Measurements from ENCODE around the gene DCAKD.

DCAKD gene

DNA sequence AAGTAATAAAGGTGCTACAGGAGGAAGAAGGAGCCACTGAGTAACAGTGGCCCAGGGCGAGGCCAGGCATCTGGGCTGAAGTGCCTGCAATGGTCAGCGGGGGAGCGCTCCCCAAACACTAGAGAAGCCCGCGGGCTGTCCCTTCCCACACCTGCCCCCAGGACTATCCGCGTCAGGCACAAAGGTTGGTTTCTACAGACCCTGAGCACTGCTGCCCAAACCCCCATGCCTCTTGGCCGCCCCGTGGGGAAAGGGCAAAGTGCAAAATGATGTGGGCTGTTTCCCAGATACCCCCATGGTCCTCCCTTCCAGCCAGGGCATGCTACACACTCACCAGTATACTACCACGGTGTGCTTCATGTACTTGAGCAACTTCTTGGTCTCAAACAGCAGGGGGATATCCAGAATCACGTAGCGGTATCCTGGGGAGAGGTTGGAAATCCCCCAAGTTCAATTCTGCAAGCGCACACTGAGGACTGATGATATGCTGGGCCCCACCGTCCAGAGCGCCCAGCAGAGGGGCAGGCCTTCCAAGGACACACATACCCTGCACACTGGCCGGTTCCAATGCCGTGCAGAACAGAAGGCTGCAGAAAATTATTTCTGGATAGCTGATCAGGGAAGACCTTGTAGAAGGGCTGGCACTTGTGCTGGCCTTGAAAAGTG is 21.5 kb downstream of the DCAKD start:
- no peak for DNase-seq

- no peak for DNase-seq
These were observed 22.3 kb downstream of the DCAKD start for GRCh38 chr17:45029096-45029495.

- DNase-seq: no peak
These were observed 28.6 kb downstream of the DCAKD start for GRCh38 chr17:45022655-45023339.

- no peak for DNase-seq
These were observed 29.2 kb downstream of the DCAKD start for GRCh38 chr17:45022288-45022648.

GRCh38 chr17:45021607-45022287 is 29.7 kb downstream of the DCAKD start:
- DNase-seq: peak; percentile 41

- no peak for DNase-seq
These were observed 30.9 kb downstream of the DCAKD start for GRCh38 chr17:45020354-45021138.

DNA sequence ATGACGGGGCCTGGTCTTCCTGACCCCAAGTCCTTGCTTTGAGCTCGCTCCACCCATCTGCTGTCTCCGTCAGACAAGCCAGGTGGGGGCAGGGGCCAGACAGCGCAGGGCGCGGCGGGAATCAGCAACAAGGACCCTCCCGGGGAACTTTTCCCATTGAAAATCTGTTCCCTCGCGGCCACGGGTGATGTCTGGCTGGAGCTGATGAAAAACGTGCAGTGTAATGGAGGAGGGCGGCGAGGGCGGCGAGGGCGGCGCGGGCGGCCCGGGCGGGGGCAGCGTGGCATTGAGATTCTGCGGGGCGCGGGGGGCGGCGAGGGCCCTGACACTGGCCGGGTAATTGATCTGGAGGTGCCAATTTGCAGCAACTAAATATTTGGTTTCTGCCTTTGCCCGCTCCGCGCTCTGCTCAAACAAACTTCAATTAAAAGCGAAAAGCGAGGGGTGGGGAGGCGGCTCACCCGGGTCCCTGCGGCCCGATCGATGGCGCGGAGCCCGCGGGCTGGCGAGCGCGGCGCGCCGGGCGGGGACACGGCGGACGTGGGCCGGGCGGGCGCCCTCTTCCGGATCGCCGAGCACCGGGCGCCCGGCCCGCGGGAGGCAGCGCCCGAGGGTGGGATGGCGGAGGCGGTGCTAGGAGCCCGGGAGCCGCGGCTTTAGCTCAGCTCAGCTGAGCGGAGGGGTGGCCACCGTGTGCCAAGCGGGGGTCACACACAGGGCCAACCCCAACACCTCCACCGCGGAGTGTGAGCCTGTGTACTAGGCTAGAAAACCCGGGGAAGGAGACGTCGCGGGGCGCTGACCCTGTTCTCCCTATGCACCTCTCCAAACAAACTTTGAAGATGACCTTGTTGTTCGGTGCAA is 32.4 kb downstream of the DCAKD start:
- DNase-seq: no peak

DNA sequence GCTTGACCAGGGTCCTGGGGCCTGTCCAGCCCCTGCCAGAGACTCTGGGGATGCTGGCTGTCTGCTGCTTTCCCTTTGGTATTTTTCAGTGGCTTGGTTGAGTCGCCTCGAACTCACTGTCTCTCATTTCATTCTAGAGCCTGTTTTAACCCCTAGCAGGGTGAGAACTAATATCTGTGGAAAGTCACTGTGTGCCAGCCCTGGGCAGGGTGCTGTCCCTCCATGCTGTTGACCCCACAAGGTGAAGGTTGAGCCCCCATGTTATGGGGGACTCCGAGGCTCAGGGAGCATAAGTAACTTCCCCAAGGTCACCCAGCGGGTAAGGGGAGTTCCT is 33.0 kb downstream of the DCAKD start:
- no peak for DNase-seq

GRCh38 chr17:45016823-45017222 is 34.6 kb downstream of the DCAKD start:
- DNase-seq: peak; percentile 23

GRCh38 chr17:45016237-45016636 is 35.2 kb downstream of the DCAKD start:
- DNase-seq: no peak

DNA sequence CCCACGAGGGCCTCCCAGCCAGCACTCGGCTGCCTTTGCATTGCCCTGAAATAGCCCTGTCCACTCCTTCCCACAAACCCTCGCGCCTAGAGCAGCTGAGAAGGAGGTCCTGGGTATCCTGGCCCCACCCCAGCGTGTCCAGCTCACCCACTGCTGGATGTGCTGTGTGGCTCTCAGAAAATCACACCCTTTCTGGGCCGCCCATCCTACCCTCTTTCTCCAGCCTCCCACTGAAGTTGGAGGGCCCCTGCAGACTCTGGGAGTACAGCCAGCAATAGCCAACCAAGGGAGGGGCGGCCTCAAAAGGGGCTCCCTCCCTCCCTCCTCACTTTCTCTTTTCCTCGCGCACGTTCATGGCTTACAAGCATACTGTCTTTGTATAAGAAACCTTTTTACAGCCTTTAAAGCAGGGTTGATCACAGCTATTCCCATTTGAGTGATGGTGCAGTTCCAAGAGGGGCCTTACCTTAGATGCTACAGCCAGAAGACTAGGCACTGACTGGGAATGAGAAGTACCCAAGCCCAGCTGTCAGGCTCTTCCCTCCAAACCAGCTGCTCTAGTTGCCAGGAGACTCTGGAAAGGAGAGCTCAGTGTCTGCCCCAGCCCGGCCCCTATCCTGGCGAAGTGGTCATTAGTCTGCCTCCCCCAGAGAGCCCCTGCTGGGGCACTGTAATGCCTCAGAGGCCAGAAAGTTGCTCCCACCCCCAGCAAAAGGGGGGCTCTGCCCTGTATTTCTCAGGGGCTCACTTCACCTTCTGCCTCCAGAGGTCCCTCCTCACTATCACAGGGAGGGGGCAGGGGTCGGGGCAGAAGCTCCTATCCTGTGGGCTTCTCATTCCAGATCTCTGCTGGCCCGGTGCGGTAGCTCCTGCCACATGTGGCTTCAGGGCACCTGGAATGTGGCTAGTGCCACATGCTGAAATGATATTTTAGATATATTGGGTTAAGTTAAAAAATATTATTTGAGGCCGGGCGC is 38.1 kb downstream of the DCAKD start:
- DNase-seq: no peak

GRCh38 chr17:45011767-45012166 is 39.7 kb downstream of the DCAKD start:
- DNase-seq: no peak

- no peak for DNase-seq
These were observed 41.6 kb downstream of the DCAKD start for GRCh38 chr17:45009676-45010467.

GRCh38 chr17:45008216-45008615 is 43.2 kb downstream of the DCAKD start:
- DNase-seq: peak; percentile 1

- DNase-seq: no peak
These were observed 44.4 kb downstream of the DCAKD start for GRCh38 chr17:45006927-45007461.

- DNase-seq: no peak
These were observed 45.7 kb downstream of the DCAKD start for GRCh38 chr17:45005700-45006099.

DNA sequence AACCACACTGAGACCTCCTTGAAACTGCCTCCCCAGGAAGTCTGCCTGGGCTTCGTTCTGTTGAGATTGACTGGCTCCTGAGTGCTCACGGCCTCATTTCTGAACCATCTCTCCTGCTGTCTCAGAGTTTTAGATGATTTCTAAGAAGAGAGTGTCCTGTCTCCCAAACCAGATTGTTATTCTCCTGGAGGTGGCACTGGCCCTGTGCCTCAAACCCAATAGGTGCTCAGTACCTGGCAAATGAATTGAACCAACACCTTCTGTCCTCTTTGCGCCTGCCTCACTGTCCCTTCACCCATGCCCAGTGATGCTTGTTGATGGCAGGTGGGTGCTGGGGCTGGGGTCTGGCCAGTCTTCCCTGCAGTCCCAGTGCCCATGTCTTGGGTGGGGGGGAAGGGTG is 47.0 kb downstream of the DCAKD start:
- no peak for DNase-seq

- no peak for DNase-seq
These were observed 47.6 kb downstream of the DCAKD start for GRCh38 chr17:45003877-45004276.

GRCh38 chr17:45001310-45001709 is 50.1 kb downstream of the DCAKD start:
- no peak for DNase-seq

GRCh38 chr17:44999433-44999832 is 52.0 kb downstream of the DCAKD start:
- DNase-seq: no peak

Data from MV-4-11 (cell line).